ENCODE results near the gene HRG.
"Not testable (repeated sequence)": the region's sequence is repeated elsewhere in the genome, so short reads cannot be mapped to it uniquely, and the experiment has no call there.

HRG gene

GRCh38 chr3:186665625-186666188 lies at the start of gene HRG:
HRG (plus strand) TSS chr3:186666014; CDS start chr3:186666032, 18 bp downstream.
- DNase-seq, result no peak

- DNase-seq, result no peak
Measured at GRCh38 chr3:186616299-186616617, 49.6 kb upstream of the HRG start.

GRCh38 chr3:186617036-186617946 lies 48.5 kb upstream of the HRG start:
- DNase-seq, result peak; percentile 81

- no peak for DNase-seq
Measured at GRCh38 chr3:186618318-186618938, 47.4 kb upstream of the HRG start.

- no peak for DNase-seq
Measured at GRCh38 chr3:186619787-186620212, 46.0 kb upstream of the HRG start.

GRCh38 chr3:186620213-186621092 lies 45.4 kb upstream of the HRG start:
- no peak for DNase-seq

GRCh38 chr3:186621894-186622650 lies 43.7 kb upstream of the HRG start:
- no peak for DNase-seq

- DNase-seq, result no peak
Measured at GRCh38 chr3:186622651-186623310, 43.0 kb upstream of the HRG start.

- DNase-seq, result no peak
Measured at GRCh38 chr3:186624598-186624997, 41.2 kb upstream of the HRG start.

GRCh38 chr3:186625600-186626042 lies 40.2 kb upstream of the HRG start:
- no peak for DNase-seq

- DNase-seq, result no peak
Measured at GRCh38 chr3:186626254-186626847, 39.5 kb upstream of the HRG start.

GRCh38 chr3:186627852-186628414 lies 37.9 kb upstream of the HRG start:
- no peak for DNase-seq

GRCh38 chr3:186628756-186629155 lies 37.1 kb upstream of the HRG start:
- DNase-seq, result no peak

- no peak for DNase-seq
Measured at GRCh38 chr3:186630950-186631641, 34.7 kb upstream of the HRG start.

- DNase-seq, result no peak
Measured at GRCh38 chr3:186633481-186633880, 32.3 kb upstream of the HRG start.

GRCh38 chr3:186634207-186634606 lies 31.6 kb upstream of the HRG start:
- DNase-seq, result not testable (repeated sequence)

- no peak for DNase-seq
Measured at GRCh38 chr3:186635532-186635931, 30.3 kb upstream of the HRG start.

- DNase-seq, result no peak
Measured at GRCh38 chr3:186636536-186636935, 29.3 kb upstream of the HRG start.

- no peak for DNase-seq
Measured at GRCh38 chr3:186637686-186638085, 28.1 kb upstream of the HRG start.

- no peak for DNase-seq
Measured at GRCh38 chr3:186638259-186638658, 27.6 kb upstream of the HRG start.

All from activated CD4-positive, alpha-beta T cell treated with anti-CD3 and anti-CD28 coated beads, Interleukin-2, amount 50 U/mL, for 1 hour (primary cell).